CD4-positive, alpha-beta T cell treated with Interleukin-10 for 1 hour (primary cell): ENCODE results near the gene DHRS3.
"Not testable (repeated sequence)": the region's sequence is repeated elsewhere in the genome, so short reads cannot be mapped to it uniquely, and the experiment has no call there.

Experiments
- DNase-seq: peaks from one replicate; pipeline ENCODE4 v3.0.0-alpha.2; 2020

DHRS3 gene

GRCh38 chr1:12617901-12618660 is at the start of gene DHRS3:
TSS of gene DHRS3 (minus strand) at chr1:12618210. CDS start at chr1:12617348, 862 bp downstream.
- DNase-seq = peak; percentile 72

- DNase-seq = no peak
Observed at GRCh38 chr1:12666141-12666735, 48.2 kb upstream of the DHRS3 start.

GRCh38 chr1:12665511-12665910 is 47.5 kb upstream of the DHRS3 start:
- DNase-seq = no peak

GRCh38 chr1:12662556-12662955 is 44.5 kb upstream of the DHRS3 start:
- no peak for DNase-seq

- no peak for DNase-seq
Observed at GRCh38 chr1:12661606-12662219, 43.7 kb upstream of the DHRS3 start.

GRCh38 chr1:12658531-12659453 is 40.8 kb upstream of the DHRS3 start:
- peak; percentile 78 for DNase-seq

GRCh38 chr1:12657885-12658512 is 40.0 kb upstream of the DHRS3 start:
- not testable (repeated sequence) for DNase-seq

GRCh38 chr1:12657060-12657884 is 39.3 kb upstream of the DHRS3 start:
- no peak for DNase-seq

GRCh38 chr1:12656575-12656974 is 38.6 kb upstream of the DHRS3 start:
- no peak for DNase-seq

- DNase-seq = no peak
Observed at GRCh38 chr1:12654657-12655056, 36.6 kb upstream of the DHRS3 start.

- DNase-seq = no peak
Observed at GRCh38 chr1:12654004-12654567, 36.1 kb upstream of the DHRS3 start.

GRCh38 chr1:12649971-12650421 is 32.0 kb upstream of the DHRS3 start:
- no peak for DNase-seq

GRCh38 chr1:12648741-12649140 is 30.7 kb upstream of the DHRS3 start:
- no peak for DNase-seq

GRCh38 chr1:12645401-12645800 is 27.4 kb upstream of the DHRS3 start:
- DNase-seq = not testable (repeated sequence)

- no peak for DNase-seq
Observed at GRCh38 chr1:12644829-12645228, 26.8 kb upstream of the DHRS3 start.

GRCh38 chr1:12644237-12644636 is 26.2 kb upstream of the DHRS3 start:
- DNase-seq = no peak

GRCh38 chr1:12643785-12644184 is 25.8 kb upstream of the DHRS3 start, which contains the start of gene AADACL4:
TSS of gene AADACL4 (plus strand) at chr1:12644085. CDS start at chr1:12644547, 462 bp downstream.
- DNase-seq = no peak

GRCh38 chr1:12643079-12643478 is 25.1 kb upstream of the DHRS3 start:
- no peak for DNase-seq

- DNase-seq = no peak
Observed at GRCh38 chr1:12640958-12641272, 22.9 kb upstream of the DHRS3 start.

- DNase-seq = no peak
Observed at GRCh38 chr1:12640237-12640957, 22.4 kb upstream of the DHRS3 start.

GRCh38 chr1:12637693-12638092 is 19.7 kb upstream of the DHRS3 start:
- DNase-seq = no peak
